Right lobe of liver (tissue), 4 donors: ENCODE measurements around the gene AKNA.

Experiments
- POLR2A ChIP-seq: fragments of 450-650 bp; IDR thresholded peaks from one replicate; pipeline ENCODE4 v1.6.1; 2017; ENCODE audit warnings: antibody characterized with exemption, mild to moderate bottlenecking
- TF ChIP-seq, protein P1 (sequence below), 4 donors: fragments of 200-600 bp in 3 of 4; fragments of 450-650 bp in 1 of 4; IDR thresholded peaks; one replicate each; pipeline versions ENCODE4 v1.5.1 to v1.8.0; 2016 to 2022; ENCODE audit warnings: antibody characterized with exemption in 4 of 4, mild to moderate bottlenecking in 2 of 4
- donor health status: DM: no; HTN: no; CAD: no.
- donor health status: DM: no; HTN: no; CAD: no.
- donor health status: DM: no; HTN: yes; CAD: no.

GRCh38 chr9:114419796-114420195 is 32.0 kb upstream of the AKNA start:
- no peak for TF ChIP-seq POLR2A
- TF ChIP-seq, protein P1, sequence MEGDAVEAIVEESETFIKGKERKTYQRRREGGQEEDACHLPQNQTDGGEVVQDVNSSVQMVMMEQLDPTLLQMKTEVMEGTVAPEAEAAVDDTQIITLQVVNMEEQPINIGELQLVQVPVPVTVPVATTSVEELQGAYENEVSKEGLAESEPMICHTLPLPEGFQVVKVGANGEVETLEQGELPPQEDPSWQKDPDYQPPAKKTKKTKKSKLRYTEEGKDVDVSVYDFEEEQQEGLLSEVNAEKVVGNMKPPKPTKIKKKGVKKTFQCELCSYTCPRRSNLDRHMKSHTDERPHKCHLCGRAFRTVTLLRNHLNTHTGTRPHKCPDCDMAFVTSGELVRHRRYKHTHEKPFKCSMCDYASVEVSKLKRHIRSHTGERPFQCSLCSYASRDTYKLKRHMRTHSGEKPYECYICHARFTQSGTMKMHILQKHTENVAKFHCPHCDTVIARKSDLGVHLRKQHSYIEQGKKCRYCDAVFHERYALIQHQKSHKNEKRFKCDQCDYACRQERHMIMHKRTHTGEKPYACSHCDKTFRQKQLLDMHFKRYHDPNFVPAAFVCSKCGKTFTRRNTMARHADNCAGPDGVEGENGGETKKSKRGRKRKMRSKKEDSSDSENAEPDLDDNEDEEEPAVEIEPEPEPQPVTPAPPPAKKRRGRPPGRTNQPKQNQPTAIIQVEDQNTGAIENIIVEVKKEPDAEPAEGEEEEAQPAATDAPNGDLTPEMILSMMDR (IDR thresholded peaks at IDR 0.05): no peak
